ENCODE results near the gene KAT7. TPM values are rescaled to one million over a fixed set of nuclear protein-coding genes. Genes with fewer than 3 reads are reported as not detected.

The KAT7 gene
- total RNA-seq, 1 donor from 2014 or later, result 63.2 TPM

DNA sequence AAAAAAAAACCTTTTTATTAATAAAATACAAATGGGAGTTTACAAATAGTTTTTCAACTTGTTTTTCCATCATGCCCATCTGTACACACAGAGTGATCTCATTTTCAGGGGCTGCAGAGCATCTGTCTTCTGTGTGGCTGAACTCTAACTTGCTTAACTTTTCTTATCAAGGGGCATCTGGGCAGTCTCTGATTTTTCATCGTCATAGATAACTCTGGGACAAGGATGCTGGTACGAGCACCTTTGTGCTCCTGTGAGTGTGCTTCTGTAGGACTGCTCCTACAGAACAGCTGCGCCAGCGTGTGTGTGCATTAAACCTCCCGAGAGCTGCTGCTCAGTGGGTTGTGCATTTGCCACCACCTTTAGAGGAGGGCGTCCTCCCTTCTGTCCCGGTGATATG, 94.0 kb downstream of the KAT7 start:
- intact Hi-C loops (cut with DNase I), result no loop called here

More for the DNA sequence above, 94.0 kb downstream of the KAT7 start:
- no peak for DNase-seq (ENCODE audit: low spot score)

Other genes starting within 250 kb of the KAT7 start
- 4.4 TPM for gene NXPH3, start 212.8 kb upstream of the KAT7 start, total RNA-seq
- gene SPOP, start 110.6 kb upstream of the KAT7 start, total RNA-seq, result 68.3 TPM
- 73.8 TPM for gene SLC35B1, start 80.7 kb upstream of the KAT7 start, total RNA-seq
- gene FAM117A, start 24.6 kb upstream of the KAT7 start, total RNA-seq, result 5.8 TPM
- gene TAC4, start 59.4 kb downstream of the KAT7 start, total RNA-seq, result 1.7 TPM
- 0.16 TPM for gene DLX4, start 180.5 kb downstream of the KAT7 start, total RNA-seq
- gene DLX3, start 206.5 kb downstream of the KAT7 start, total RNA-seq, result not detected